GM12873 (cell line): ENCODE measurements around the gene UXS1.

Source experiments
- CTCF ChIP-seq: IDR thresholded peaks from 2 replicates; pipeline ENCODE4 v1.5.1; 2012; ENCODE audit warnings: low read depth, mild to moderate bottlenecking, moderate library complexity, low read length, control low read depth; ENCODE audit not compliant: insufficient read depth; ENCODE audit errors: missing control alignments

The UXS1 gene

GRCh38 chr2:106085181-106085940 is 108.7 kb downstream of the UXS1 start:
- peak; percentile 61 for TF ChIP-seq CTCF

GRCh38 chr2:106080959-106081358 is 113.1 kb downstream of the UXS1 start:
- TF ChIP-seq CTCF, result no peak

- TF ChIP-seq CTCF, result no peak
Measured at GRCh38 chr2:106078096-106078495, 116.0 kb downstream of the UXS1 start.

- TF ChIP-seq CTCF, result no peak
Measured at GRCh38 chr2:106076941-106077340, 117.2 kb downstream of the UXS1 start.

- no peak for TF ChIP-seq CTCF
Measured at GRCh38 chr2:106075048-106075447, 119.1 kb downstream of the UXS1 start.

GRCh38 chr2:106073678-106074406 is 120.3 kb downstream of the UXS1 start:
- TF ChIP-seq CTCF, result no peak

GRCh38 chr2:106070181-106070580 is 123.9 kb downstream of the UXS1 start:
- TF ChIP-seq CTCF, result no peak
